Ishikawa (cell line): Measurements from ENCODE around the gene GBP6.

ENCODE experiments used
- CEBPB ChIP-seq: IDR thresholded peaks from 2 replicates; pipeline ENCODE4 v1.6.1; 2012
- CREB1 ChIP-seq: IDR thresholded peaks from 2 replicates; pipeline ENCODE4 v1.6.1; 2012; ENCODE audit warnings: low read depth
- EGR1 ChIP-seq: IDR thresholded peaks from 2 replicates; pipeline ENCODE4 v1.6.1; 2012
- EP300 ChIP-seq: IDR thresholded peaks from 2 replicates; pipeline ENCODE4 v1.6.1; 2012; ENCODE audit warnings: borderline replicate concordance
- FOXM1 ChIP-seq: IDR thresholded peaks from 2 replicates; pipeline ENCODE4 v1.6.1; 2012; ENCODE audit warnings: low read depth, borderline replicate concordance
- MAX ChIP-seq: IDR thresholded peaks from 2 replicates; pipeline ENCODE4 v1.6.1; 2012
- NFIC ChIP-seq: IDR thresholded peaks from 2 replicates; pipeline ENCODE4 v1.6.1; 2012
- RAD21 ChIP-seq: IDR thresholded peaks from 2 replicates; pipeline ENCODE4 v1.6.1; 2012; ENCODE audit warnings: low read depth
- REST ChIP-seq: IDR thresholded peaks from 2 replicates; pipeline ENCODE4 v1.6.1; 2012; ENCODE audit warnings: low read depth, mild to moderate bottlenecking
- TAF1 ChIP-seq: IDR thresholded peaks from 2 replicates; pipeline ENCODE4 v1.6.1; 2012; ENCODE audit warnings: low read depth, mild to moderate bottlenecking
- TCF12 ChIP-seq: IDR thresholded peaks from 2 replicates; pipeline ENCODE4 v1.6.1; 2012; ENCODE audit warnings: low read depth
- TEAD4 ChIP-seq: IDR thresholded peaks from 2 replicates; pipeline ENCODE4 v1.6.1; 2012
- USF1 ChIP-seq: IDR thresholded peaks from 2 replicates; pipeline ENCODE4 v1.6.1; 2012
- YY1 ChIP-seq: IDR thresholded peaks from 2 replicates; pipeline ENCODE4 v1.6.1; 2012; ENCODE audit warnings: low read depth
- ZBTB7A ChIP-seq: IDR thresholded peaks from 2 replicates; pipeline ENCODE4 v1.6.1; 2012; ENCODE audit warnings: low read depth

Gene GBP6

GRCh38 chr1:89351597-89352311 lies 12.1 kb upstream of the GBP6 start:
- TF ChIP-seq REST (peak; percentile 15; the same call in 1 of the 2 replicates), YY1 (no peak), EP300 (no peak), USF1 (no peak), TAF1 (no peak)

- TF ChIP-seq TAF1 (no peak), EP300 (no peak), YY1 (no peak), CEBPB (no peak), CREB1 (no peak), TCF12 (no peak), REST (no peak), USF1 (no peak), FOXM1 (no peak), RAD21 (no peak), NFIC (no peak), TEAD4 (no peak), ZBTB7A (no peak), MAX (no peak), EGR1 (no peak)
These were observed 11.4 kb upstream of the GBP6 start for GRCh38 chr1:89352421-89352820.

GRCh38 chr1:89354205-89354604 lies 9.7 kb upstream of the GBP6 start:
- TF ChIP-seq RAD21 (no peak), EP300 (no peak), CEBPB (no peak), REST (no peak), TEAD4 (no peak), EGR1 (no peak), USF1 (no peak), FOXM1 (no peak), YY1 (no peak), MAX (no peak), TAF1 (no peak)

- no peak for TF ChIP-seq ZBTB7A
- no peak for TF ChIP-seq EGR1
- no peak for TF ChIP-seq NFIC
- TF ChIP-seq RAD21, result no peak
These were observed 8.8 kb upstream of the GBP6 start for GRCh38 chr1:89355056-89355455.
